OCI-LY7 (cell line): ENCODE data around the gene SOAT1.

ENCODE experiments used
- EZH2phosphoT487 ChIP-seq: fragments of 200-600 bp; sonication (generic); IDR thresholded peaks from 2 replicates; pipeline ENCODE4 v1.6.1; 2018; ENCODE audit warnings: low read depth, borderline replicate concordance, mild to moderate bottlenecking, mixed run types, antibody characterized with exemption, low read length, moderate library complexity, mixed read lengths
- TF ChIP-seq, protein P1 (sequence below): fragments of 200-600 bp; sonication (generic); conservative IDR thresholded peaks from 2 replicates; pipeline ENCODE4 v1.5.1; 2014; ENCODE audit warnings: mild to moderate bottlenecking, antibody characterized with exemption, low read length, moderate library complexity, mixed read lengths

- TF ChIP-seq, protein P1, sequence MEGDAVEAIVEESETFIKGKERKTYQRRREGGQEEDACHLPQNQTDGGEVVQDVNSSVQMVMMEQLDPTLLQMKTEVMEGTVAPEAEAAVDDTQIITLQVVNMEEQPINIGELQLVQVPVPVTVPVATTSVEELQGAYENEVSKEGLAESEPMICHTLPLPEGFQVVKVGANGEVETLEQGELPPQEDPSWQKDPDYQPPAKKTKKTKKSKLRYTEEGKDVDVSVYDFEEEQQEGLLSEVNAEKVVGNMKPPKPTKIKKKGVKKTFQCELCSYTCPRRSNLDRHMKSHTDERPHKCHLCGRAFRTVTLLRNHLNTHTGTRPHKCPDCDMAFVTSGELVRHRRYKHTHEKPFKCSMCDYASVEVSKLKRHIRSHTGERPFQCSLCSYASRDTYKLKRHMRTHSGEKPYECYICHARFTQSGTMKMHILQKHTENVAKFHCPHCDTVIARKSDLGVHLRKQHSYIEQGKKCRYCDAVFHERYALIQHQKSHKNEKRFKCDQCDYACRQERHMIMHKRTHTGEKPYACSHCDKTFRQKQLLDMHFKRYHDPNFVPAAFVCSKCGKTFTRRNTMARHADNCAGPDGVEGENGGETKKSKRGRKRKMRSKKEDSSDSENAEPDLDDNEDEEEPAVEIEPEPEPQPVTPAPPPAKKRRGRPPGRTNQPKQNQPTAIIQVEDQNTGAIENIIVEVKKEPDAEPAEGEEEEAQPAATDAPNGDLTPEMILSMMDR, result no peak
- no peak for TF ChIP-seq EZH2phosphoT487
Measured at GRCh38 chr1:179262183-179262582, 31.4 kb upstream of the SOAT1 start.
